SIG-M5 treated with dmso at 0.1 percent for 504 hours (cell line): ENCODE results near the gene GRXCR1.

Experiments
- DNase-seq: peaks from one replicate; lab custom pipeline; 2025; ENCODE audit not compliant: unreplicated experiment; lab: John Stamatoyannopoulos, UW

Gene GRXCR1

GRCh38 chr4:42892413-42892812 is at the start of gene GRXCR1:
TSS of gene GRXCR1 (plus strand) at chr4:42892713. CDS start at chr4:42893267, 554 bp downstream.
- no peak for DNase-seq

GRCh38 chr4:42843694-42844093 is 48.8 kb upstream of the GRXCR1 start:
- no peak for DNase-seq

- DNase-seq, result no peak
Measured at GRCh38 chr4:42844422-42845070, 48.0 kb upstream of the GRXCR1 start.

GRCh38 chr4:42845586-42845985 is 46.9 kb upstream of the GRXCR1 start:
- no peak for DNase-seq

- DNase-seq, result no peak
Measured at GRCh38 chr4:42855779-42856178, 36.7 kb upstream of the GRXCR1 start.

- DNase-seq, result peak; percentile 41
Measured at GRCh38 chr4:42865572-42866189, 26.8 kb upstream of the GRXCR1 start.

GRCh38 chr4:42871261-42871660 is 21.3 kb upstream of the GRXCR1 start:
- DNase-seq, result no peak

GRCh38 chr4:42871671-42872290 is 20.7 kb upstream of the GRXCR1 start:
- no peak for DNase-seq

- DNase-seq, result no peak
Measured at GRCh38 chr4:42878863-42879262, 13.7 kb upstream of the GRXCR1 start.

- no peak for DNase-seq
Measured at GRCh38 chr4:42881253-42881652, 11.3 kb upstream of the GRXCR1 start.

- no peak for DNase-seq
Measured at GRCh38 chr4:42891644-42892043, 869 bp upstream of the GRXCR1 start.

GRCh38 chr4:42895452-42895851 is 2.9 kb downstream of the GRXCR1 start:
- no peak for DNase-seq

- no peak for DNase-seq
Measured at GRCh38 chr4:42904986-42905385, 12.5 kb downstream of the GRXCR1 start.

- no peak for DNase-seq
Measured at GRCh38 chr4:42905591-42905990, 13.1 kb downstream of the GRXCR1 start.

GRCh38 chr4:42906341-42906740 is 13.8 kb downstream of the GRXCR1 start:
- no peak for DNase-seq

- DNase-seq, result no peak
Measured at GRCh38 chr4:42906891-42907759, 14.6 kb downstream of the GRXCR1 start.

GRCh38 chr4:42910459-42910858 is 17.9 kb downstream of the GRXCR1 start:
- no peak for DNase-seq

GRCh38 chr4:42914937-42915336 is 22.4 kb downstream of the GRXCR1 start:
- DNase-seq, result no peak

- no peak for DNase-seq
Measured at GRCh38 chr4:42915484-42915883, 23.0 kb downstream of the GRXCR1 start.

GRCh38 chr4:42917296-42917695 is 24.8 kb downstream of the GRXCR1 start:
- no peak for DNase-seq

GRCh38 chr4:42923431-42923830 is 30.9 kb downstream of the GRXCR1 start:
- DNase-seq, result no peak

- no peak for DNase-seq
Measured at GRCh38 chr4:42925921-42926320, 33.4 kb downstream of the GRXCR1 start.
